Testis (tissue), 2 donors: Measurements from ENCODE around the gene ABCA13.

Experiments
- POLR2A ChIP-seq: fragments of 450-650 bp; IDR thresholded peaks from one replicate; pipeline ENCODE4 v1.6.1; 2017; ENCODE audit warnings: antibody characterized with exemption, mild to moderate bottlenecking, moderate library complexity
- TF ChIP-seq, protein P1 (sequence below), 3 experiments: fragments of 450-650 bp in 2 of 3; fragments of 200-600 bp in 1 of 3; sonication (generic) in 1 of 3; IDR thresholded peaks; one replicate each; pipeline ENCODE4 v1.5.1; 2016 to 2019; ENCODE audit warnings: antibody characterized with exemption in 3 of 3, mild to moderate bottlenecking in 2 of 3, moderate library complexity in 1 of 3

DNA sequence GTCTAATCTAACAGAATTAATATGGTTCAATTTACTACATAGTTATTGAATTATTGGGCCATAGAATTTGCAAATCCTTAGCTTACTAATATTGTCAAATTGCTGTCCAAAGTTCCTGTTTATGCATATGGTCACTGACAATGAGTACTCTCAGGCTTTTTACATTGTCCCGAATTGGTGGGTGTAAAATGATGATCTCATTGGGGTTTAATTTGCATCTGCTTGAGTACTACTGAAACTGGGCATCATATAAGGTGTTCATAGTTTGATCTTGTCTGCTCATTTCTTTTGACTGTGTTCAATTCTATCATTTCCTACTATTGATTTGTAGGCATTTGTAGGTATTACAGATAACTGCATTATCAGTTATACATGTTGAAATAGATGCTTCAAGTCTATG is 12.7 kb downstream of the ABCA13 start:
- no peak for TF ChIP-seq POLR2A
- TF ChIP-seq, protein P1, sequence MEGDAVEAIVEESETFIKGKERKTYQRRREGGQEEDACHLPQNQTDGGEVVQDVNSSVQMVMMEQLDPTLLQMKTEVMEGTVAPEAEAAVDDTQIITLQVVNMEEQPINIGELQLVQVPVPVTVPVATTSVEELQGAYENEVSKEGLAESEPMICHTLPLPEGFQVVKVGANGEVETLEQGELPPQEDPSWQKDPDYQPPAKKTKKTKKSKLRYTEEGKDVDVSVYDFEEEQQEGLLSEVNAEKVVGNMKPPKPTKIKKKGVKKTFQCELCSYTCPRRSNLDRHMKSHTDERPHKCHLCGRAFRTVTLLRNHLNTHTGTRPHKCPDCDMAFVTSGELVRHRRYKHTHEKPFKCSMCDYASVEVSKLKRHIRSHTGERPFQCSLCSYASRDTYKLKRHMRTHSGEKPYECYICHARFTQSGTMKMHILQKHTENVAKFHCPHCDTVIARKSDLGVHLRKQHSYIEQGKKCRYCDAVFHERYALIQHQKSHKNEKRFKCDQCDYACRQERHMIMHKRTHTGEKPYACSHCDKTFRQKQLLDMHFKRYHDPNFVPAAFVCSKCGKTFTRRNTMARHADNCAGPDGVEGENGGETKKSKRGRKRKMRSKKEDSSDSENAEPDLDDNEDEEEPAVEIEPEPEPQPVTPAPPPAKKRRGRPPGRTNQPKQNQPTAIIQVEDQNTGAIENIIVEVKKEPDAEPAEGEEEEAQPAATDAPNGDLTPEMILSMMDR (IDR thresholded peaks at IDR 0.05), result no peak
